ENCODE data around the gene CASS4. TPM values are rescaled to one million over a fixed set of nuclear protein-coding genes. Genes with fewer than 3 reads are reported as not detected.

CASS4 gene
- polyA plus RNA-seq, 1 experiment = 36.8 TPM

GRCh38 chr20:56488566-56488965 lies 76.5 kb downstream of the CASS4 start:
- no peak overlapping the region for H3K27ac ChIP-seq (ENCODE audit: low read depth, low read length)
- no peak for DNase-seq (ENCODE audit: low read depth, low spot score)
- H3K27me3 ChIP-seq (ENCODE audit: control insufficient read depth, insufficient read depth, low read length) = no peaks in the 10 kb centered on the region
- H3K4me3 ChIP-seq (ENCODE audit: low read depth, low read length) = no peak overlapping the region
- POLR2A ChIA-PET = no interaction called here
- no peaks in the 10 kb centered on the region for H3K9me3 ChIP-seq (ENCODE audit: control insufficient read depth, insufficient read depth, low read length)
- CTCF ChIA-PET = no interaction called here
- TF ChIP-seq, protein P1, sequence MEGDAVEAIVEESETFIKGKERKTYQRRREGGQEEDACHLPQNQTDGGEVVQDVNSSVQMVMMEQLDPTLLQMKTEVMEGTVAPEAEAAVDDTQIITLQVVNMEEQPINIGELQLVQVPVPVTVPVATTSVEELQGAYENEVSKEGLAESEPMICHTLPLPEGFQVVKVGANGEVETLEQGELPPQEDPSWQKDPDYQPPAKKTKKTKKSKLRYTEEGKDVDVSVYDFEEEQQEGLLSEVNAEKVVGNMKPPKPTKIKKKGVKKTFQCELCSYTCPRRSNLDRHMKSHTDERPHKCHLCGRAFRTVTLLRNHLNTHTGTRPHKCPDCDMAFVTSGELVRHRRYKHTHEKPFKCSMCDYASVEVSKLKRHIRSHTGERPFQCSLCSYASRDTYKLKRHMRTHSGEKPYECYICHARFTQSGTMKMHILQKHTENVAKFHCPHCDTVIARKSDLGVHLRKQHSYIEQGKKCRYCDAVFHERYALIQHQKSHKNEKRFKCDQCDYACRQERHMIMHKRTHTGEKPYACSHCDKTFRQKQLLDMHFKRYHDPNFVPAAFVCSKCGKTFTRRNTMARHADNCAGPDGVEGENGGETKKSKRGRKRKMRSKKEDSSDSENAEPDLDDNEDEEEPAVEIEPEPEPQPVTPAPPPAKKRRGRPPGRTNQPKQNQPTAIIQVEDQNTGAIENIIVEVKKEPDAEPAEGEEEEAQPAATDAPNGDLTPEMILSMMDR (IDR thresholded peaks at IDR 0.05; ENCODE audit: low read depth, low read length) = no peak

GRCh38 chr20:56501116-56501515 lies 89.1 kb downstream of the CASS4 start:
- no peaks in the 10 kb centered on the region for H3K27me3 ChIP-seq (ENCODE audit: control insufficient read depth, insufficient read depth, low read length)
- DNase-seq (ENCODE audit: low read depth, low spot score) = no peak
- no peak overlapping the region for H3K27ac ChIP-seq (ENCODE audit: low read depth, low read length)
- TF ChIP-seq, protein P1 (IDR thresholded peaks at IDR 0.05; ENCODE audit: low read depth, low read length) = no peak
- ChIA-PET POLR2A (no interaction called here), CTCF (no interaction called here)
- H3K9me3 ChIP-seq (ENCODE audit: control insufficient read depth, insufficient read depth, low read length) = no peaks in the 10 kb centered on the region
- H3K4me3 ChIP-seq (ENCODE audit: low read depth, low read length) = no peak overlapping the region

DNA sequence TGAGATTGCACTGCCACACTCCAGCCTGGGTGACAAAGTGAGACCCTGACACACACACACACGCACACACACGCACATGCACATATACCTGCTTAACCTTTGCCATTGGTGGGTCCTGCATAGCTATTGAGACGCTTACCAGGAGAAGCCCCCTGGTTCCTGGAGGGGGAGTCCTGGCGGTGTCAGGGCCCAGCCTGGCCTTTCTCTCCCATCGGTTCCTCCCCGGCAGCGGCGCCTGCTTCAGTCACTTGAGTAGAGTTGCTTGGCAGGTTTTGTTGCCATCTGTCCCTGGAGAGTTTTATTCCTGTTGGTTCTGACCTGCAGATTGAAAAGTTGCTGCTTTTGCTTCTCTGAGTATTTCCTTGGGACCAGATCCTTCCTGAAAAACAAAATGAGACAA lies 91.9 kb downstream of the CASS4 start:
- DNase-seq (ENCODE audit: low read depth, low spot score) = no peak
- POLR2A ChIA-PET = no interaction called here
- Histone ChIP-seq H3K9me3 (ENCODE audit: control insufficient read depth, insufficient read depth, low read length) (no peaks in the 10 kb centered on the region), H3K4me3 (ENCODE audit: low read depth, low read length) (no peak overlapping the region), H3K27me3 (ENCODE audit: control insufficient read depth, insufficient read depth, low read length) (no peaks in the 10 kb centered on the region), H3K27ac (ENCODE audit: low read depth, low read length) (no peak overlapping the region)
- CTCF ChIA-PET = no interaction called here
- TF ChIP-seq, protein P1 (IDR thresholded peaks at IDR 0.05; ENCODE audit: low read depth, low read length) = no peak

- CTCF ChIA-PET = interaction anchor here (1.9 kb wide), 1 partner anchor 106 kb away, joined by 6 read pairs; no protein-coding TSS in a partner anchor
- H3K4me3 ChIP-seq (ENCODE audit: low read depth, low read length) = no peak overlapping the region
- POLR2A ChIA-PET = no interaction called here
These were observed 92.4 kb downstream of the CASS4 start for GRCh38 chr20:56504373-56505005.

DNA sequence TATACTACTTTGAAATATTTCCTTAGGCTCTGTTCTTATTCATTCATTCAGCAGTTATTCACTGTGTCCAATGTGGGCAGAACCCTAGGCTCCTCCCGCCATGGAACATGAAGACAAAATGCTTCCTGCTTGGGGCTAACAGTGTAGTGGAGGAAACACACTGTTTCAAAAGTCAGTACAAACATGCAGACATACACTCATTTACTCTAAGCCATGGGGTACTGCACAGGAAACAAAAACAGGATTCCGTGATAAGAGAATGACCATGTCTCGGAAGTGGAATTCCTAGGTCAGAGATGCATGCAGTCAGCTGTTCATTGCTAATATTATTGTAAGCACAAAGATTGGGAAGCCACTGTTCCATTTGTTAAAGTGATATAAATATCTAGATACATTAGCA lies 94.0 kb downstream of the CASS4 start:
- no peaks in the 10 kb centered on the region for H3K27me3 ChIP-seq (ENCODE audit: control insufficient read depth, insufficient read depth, low read length)
- DNase-seq (ENCODE audit: low read depth, low spot score) = no peak
- no peaks in the 10 kb centered on the region for H3K9me3 ChIP-seq (ENCODE audit: control insufficient read depth, insufficient read depth, low read length)
- ChIA-PET CTCF (interaction anchor here (1.9 kb wide), 1 partner anchor 108 kb away, joined by 6 read pairs; no protein-coding TSS in a partner anchor), POLR2A (no interaction called here)
- H3K4me3 ChIP-seq (ENCODE audit: low read depth, low read length) = no peak overlapping the region
- TF ChIP-seq, protein P1 (IDR thresholded peaks at IDR 0.05; ENCODE audit: low read depth, low read length) = no peak
- H3K27ac ChIP-seq (ENCODE audit: low read depth, low read length) = no peak overlapping the region

More at GRCh38 chr20:56504373-56505005, 92.4 kb downstream of the CASS4 start:
- no peak overlapping the region for H3K27ac ChIP-seq (ENCODE audit: low read depth, low read length)
- no peak for DNase-seq (ENCODE audit: low read depth, low spot score)
- no peaks in the 10 kb centered on the region for H3K9me3 ChIP-seq (ENCODE audit: control insufficient read depth, insufficient read depth, low read length)
- TF ChIP-seq, protein P1 (IDR thresholded peaks at IDR 0.05; ENCODE audit: low read depth, low read length) = peak; percentile 58
- no peaks in the 10 kb centered on the region for H3K27me3 ChIP-seq (ENCODE audit: control insufficient read depth, insufficient read depth, low read length)

Small RNA genes lying within 50 kb of the gene (small RNA-seq; reads per million reads assigned to genes)
- not detected for gene RPL39P (ENCODE audit: insufficient read length, low read depth)

Other genes with a start within 250 kb of the CASS4 start
- gene MC3R, start 163.5 kb upstream of the CASS4 start, polyA plus RNA-seq (2011; rRNA removed) = not detected in 2 replicates
- 72.6 and 81.0 TPM in 2 replicates for gene FAM210B, start 53.3 kb upstream of the CASS4 start, polyA plus RNA-seq (2011; rRNA removed)
- 28.5 and 31.0 TPM in 2 replicates for gene AURKA, start 20.0 kb upstream of the CASS4 start, polyA plus RNA-seq (2011; rRNA removed)
- 70.9 and 74.4 TPM in 2 replicates for gene CSTF1, start 19.6 kb upstream of the CASS4 start, polyA plus RNA-seq (2011; rRNA removed)
- gene RTF2, start 56.4 kb downstream of the CASS4 start, polyA plus RNA-seq (2011; rRNA removed) = 147 TPM in 2 replicates
- 0.17 TPM in 1 of 2 replicates, not detected in the other for gene FAM209A, start 112.5 kb downstream of the CASS4 start, polyA plus RNA-seq (2011; rRNA removed)
- gene FAM209B, start 121.0 kb downstream of the CASS4 start, polyA plus RNA-seq (2011; rRNA removed) = 0.35 TPM in 1 of 2 replicates, not detected in the other
- 0.07 TPM in 1 of 2 replicates, not detected in the other for gene TFAP2C, start 217.0 kb downstream of the CASS4 start, polyA plus RNA-seq (2011; rRNA removed)